Cardiac muscle cell (in vitro differentiated cells and primary cell): Measurements from ENCODE around the gene RPAP2. TPM values are rescaled to one million over a fixed set of nuclear protein-coding genes. Genes with fewer than 3 reads are reported as not detected.
"Not testable (repeated sequence)": the region's sequence is repeated elsewhere in the genome, so short reads cannot be mapped to it uniquely, and the experiment has no call there.

ENCODE experiments used
- DNase-seq, 2 donors: peaks; one replicate each; pipeline versions ENCODE4 v3.0.0 to v3.0.0-alpha.2; 2010 to 2017; ENCODE audit warnings: low read depth in 1 of 2, low spot score in 1 of 2
- H3K27ac ChIP-seq: fragments of 200-600 bp; sonication (generic); 2 replicates; pipeline ENCODE4 v1.5.1; 2016
- H3K27me3 ChIP-seq: fragments of 200-600 bp; sonication (generic); 2 replicates; pipeline ENCODE4 v1.6.0; 2016; ENCODE audit warnings: control low read depth
- H3K36me3 ChIP-seq: fragments of 200-600 bp; sonication (generic); 2 replicates; pipeline ENCODE4 v1.5.1; 2016; ENCODE audit warnings: control low read depth
- H3K4me1 ChIP-seq: fragments of 200-600 bp; sonication (generic); 2 replicates; pipeline ENCODE4 v1.8.1; 2017; ENCODE audit warnings: low read depth, mild to moderate bottlenecking, mixed run types
- H3K4me3 ChIP-seq: fragments of 200-600 bp; sonication (generic); 2 replicates; pipeline ENCODE4 v1.5.1; 2016; ENCODE audit warnings: mild to moderate bottlenecking
- H3K9me3 ChIP-seq: fragments of 200-600 bp; sonication (generic); 2 replicates; pipeline ENCODE4 v1.5.1; 2017; ENCODE audit warnings: low read depth, mild to moderate bottlenecking, control low read depth
- CTCF ChIP-seq: IDR thresholded peaks from 2 replicates; pipeline ENCODE4 v1.5.1; 2012; ENCODE audit warnings: low read depth, mild to moderate bottlenecking, low read length
- polyA plus RNA-seq: library from polyadenylated mRNA; unstranded; fragments of >200 nt; fragmentation: Nextera tagmentation; extraction: Ambion mirVana; gene quantifications from 2 replicates; pipeline ENCODE4 v1.2.1, GENCODE V29; 2016
- total RNA-seq: library from RNA; depleted of rRNA; stranded (reverse); fragments of >200 nt; gene quantifications from 2 replicates; pipeline ENCODE4 v1.2.3, GENCODE V29; 2016

The RPAP2 gene
- total and polyA plus RNA-seq, 2 experiments from 2014 or later, result 6.3 to 24.0 TPM

- Histone ChIP-seq H3K4me3 (no peak overlapping the region), H3K27ac (no peak overlapping the region), H3K4me1 (no peaks in the 10 kb centered on the region), H3K36me3 (peaks cover 10% of the 10 kb centered on the region), H3K9me3 (no peaks in the 10 kb centered on the region), H3K27me3 (no peaks in the 10 kb centered on the region)
- no peak for DNase-seq
- no peak for TF ChIP-seq CTCF
These were observed 22.8 kb upstream of the RPAP2 start for GRCh38 chr1:92276082-92276481.

- peaks cover 10% of the 10 kb centered on the region for H3K36me3 ChIP-seq
- no peak overlapping the region for H3K4me3 ChIP-seq
- no peaks in the 10 kb centered on the region for H3K27me3 ChIP-seq
- peak in 1 of 2 donors; percentile 36 for DNase-seq
- H3K4me1 ChIP-seq, result no peaks in the 10 kb centered on the region
- H3K27ac ChIP-seq, result no peak overlapping the region
- TF ChIP-seq CTCF, result no peak
- no peaks in the 10 kb centered on the region for H3K9me3 ChIP-seq
These were observed 21.6 kb upstream of the RPAP2 start for GRCh38 chr1:92277105-92277723.

- not testable (repeated sequence) for H3K9me3 ChIP-seq, DNase-seq, H3K4me3 ChIP-seq, H3K4me1 ChIP-seq, H3K27ac ChIP-seq, H3K27me3 ChIP-seq
- peaks cover 10% of the 10 kb centered on the region for H3K36me3 ChIP-seq
These were observed 19.1 kb upstream of the RPAP2 start for GRCh38 chr1:92279781-92280180.

GRCh38 chr1:92281411-92281810, 17.4 kb upstream of the RPAP2 start:
- not testable (repeated sequence) for H3K27me3 ChIP-seq, H3K9me3 ChIP-seq, H3K4me3 ChIP-seq, H3K36me3 ChIP-seq, H3K4me1 ChIP-seq, H3K27ac ChIP-seq, DNase-seq

- TF ChIP-seq CTCF, result peak; percentile 82
- Histone ChIP-seq H3K36me3 (peaks cover 32% of the 10 kb centered on the region), H3K27ac (no peak overlapping the region), H3K4me1 (no peaks in the 10 kb centered on the region), H3K27me3 (no peaks in the 10 kb centered on the region), H3K4me3 (no peak overlapping the region), H3K9me3 (no peaks in the 10 kb centered on the region)
- DNase-seq, result peak; percentile 34 to 80
These were observed 7.4 kb upstream of the RPAP2 start for GRCh38 chr1:92291372-92291999.

GRCh38 chr1:92298213-92298572, 666 bp upstream of the RPAP2 start:
- Histone ChIP-seq H3K27me3 (no peaks in the 10 kb centered on the region), H3K36me3 (peaks cover 15% of the 10 kb centered on the region), H3K4me1 (peaks cover 22% of the 10 kb centered on the region), H3K9me3 (no peaks in the 10 kb centered on the region), H3K27ac (peak overlapping the region; percentile 85), H3K4me3 (peak overlapping the region; percentile 63)
- peak; percentile 29 for TF ChIP-seq CTCF
- DNase-seq, result no peak
